Panc1 (cell line): ENCODE results near the gene VAT1L. TPM values are rescaled to one million over a fixed set of nuclear protein-coding genes. Genes with fewer than 3 reads are reported as not detected.

Experiments used
- ATAC-seq: fragments of 200-7000 bp; cut with Tn5 transposase; 2 replicates; pipeline ENCODE4 v1.9.1; 2020; ENCODE audit warnings: mild to moderate bottlenecking, moderate library complexity
- BruUV-seq: library from RNA; stranded (reverse); fragments of 400-500 nt; replicated peaks from 2 replicates; lab custom pipeline; 2021; lab: Mats Ljungman, UMichigan
- CTCF ChIA-PET: fragments of 300-600 bp; sonication (Branson Sonifier 250); formaldehyde crosslinking; loops from one replicate; lab custom pipeline; 2022; ENCODE audit warnings: antibody characterized with exemption; lab: Charles Lee
- POLR2A ChIA-PET: fragments of 300-600 bp; sonication (Branson Sonifier 250); formaldehyde crosslinking; loops from one replicate; lab custom pipeline; 2022; ENCODE audit warnings: antibody characterized with exemption; lab: Charles Lee
- DNase-seq: peaks from one replicate; pipeline ENCODE4 v3.0.0-alpha.2; 2010; ENCODE audit warnings: low read depth, low spot score
- H3K27ac ChIP-seq: 2 replicates; pipeline ENCODE4 v1.5.1; 2011; ENCODE audit warnings: mild to moderate bottlenecking, low read length, inconsistent platforms
- H3K27me3 ChIP-seq: fragments of 200-500 bp; sonication (Bioruptor generic); 2 replicates; pipeline ENCODE4 v1.6.0; 2014; ENCODE audit warnings: low read length, inconsistent platforms; ENCODE audit not compliant: control insufficient read depth, insufficient read depth
- H3K36me3 ChIP-seq: fragments of 200-500 bp; sonication (Bioruptor generic); 2 replicates; pipeline ENCODE4 v1.5.1; 2014; ENCODE audit warnings: inconsistent platforms, mild to moderate bottlenecking, low read length, moderate library complexity; ENCODE audit not compliant: control insufficient read depth, insufficient read depth
- H3K4me1 ChIP-seq: 2 replicates; pipeline ENCODE4 v1.5.1; 2011; ENCODE audit warnings: inconsistent platforms, mild to moderate bottlenecking, low read length, moderate library complexity; ENCODE audit not compliant: control insufficient read depth, insufficient read depth
- H3K4me3 ChIP-seq, 2 experiments: 2 replicates each; pipeline ENCODE4 v1.5.1; 2011 to 2012; ENCODE audit warnings: low read depth in 2 of 2, low read length in 2 of 2, mild to moderate bottlenecking in 2 of 2, inconsistent platforms in 1 of 2, moderate library complexity in 1 of 2
- H3K9me3 ChIP-seq: fragments of 200-500 bp; sonication (Bioruptor generic); 2 replicates; pipeline ENCODE4 v1.5.1; 2014; ENCODE audit warnings: low read depth, mild to moderate bottlenecking, inconsistent platforms, low read length, moderate library complexity; ENCODE audit not compliant: control insufficient read depth, insufficient read depth
- POLR2AphosphoS5 ChIP-seq: IDR thresholded peaks from 2 replicates; pipeline ENCODE4 v1.6.1; 2012; ENCODE audit warnings: mild to moderate bottlenecking, low read depth, low read length, moderate library complexity
- SIN3A ChIP-seq: IDR thresholded peaks from 2 replicates; pipeline ENCODE4 v1.6.1; 2012; ENCODE audit warnings: low read depth, mild to moderate bottlenecking, low read length, moderate library complexity, borderline replicate concordance; ENCODE audit not compliant: insufficient read depth
- TCF7L2 ChIP-seq: IDR thresholded peaks from 2 replicates; pipeline ENCODE4 v1.6.1; 2011; ENCODE audit warnings: mild to moderate bottlenecking, low read depth, low read length, inconsistent platforms
- in situ Hi-C: cut with HindIII; loops from 2 replicates; pipeline ENCODE4 v1.10.0; 2016; ENCODE audit warnings: low sequenced_read_pairs, low pct_unique_long_range_greater_than_20kb
- intact Hi-C: fragments of 100-400 bp; cut with micrococcal nuclease; formaldehyde crosslinking; loops from one replicate; pipeline ENCODE4 v1.10.0; 2022; ENCODE audit not compliant: unreplicated experiment
- total RNA-seq: library from RNA; stranded (reverse); gene quantifications from one replicate; pipeline ENCODE4 v1.2.1, GENCODE V29; 2021; ENCODE audit not compliant: unreplicated experiment
- TF ChIP-seq, protein P1 (sequence below), 2 experiments: IDR thresholded peaks; 2 replicates each; pipeline ENCODE4 v1.6.1; 2011 to 2012; ENCODE audit warnings: low read depth in 2 of 2, control low read depth in 1 of 2, low read length in 1 of 2, mild to moderate bottlenecking in 1 of 2, moderate library complexity in 1 of 2; ENCODE audit not compliant: insufficient read depth in 1 of 2
- TF ChIP-seq, protein P2 (sequence below): fragments of 450-650 bp; IDR thresholded peaks from 2 replicates; pipeline ENCODE4 v1.5.1; 2017; ENCODE audit warnings: mild to moderate bottlenecking

The VAT1L gene
- total RNA-seq, 1 experiment from 2014 or later = not detected

DNA sequence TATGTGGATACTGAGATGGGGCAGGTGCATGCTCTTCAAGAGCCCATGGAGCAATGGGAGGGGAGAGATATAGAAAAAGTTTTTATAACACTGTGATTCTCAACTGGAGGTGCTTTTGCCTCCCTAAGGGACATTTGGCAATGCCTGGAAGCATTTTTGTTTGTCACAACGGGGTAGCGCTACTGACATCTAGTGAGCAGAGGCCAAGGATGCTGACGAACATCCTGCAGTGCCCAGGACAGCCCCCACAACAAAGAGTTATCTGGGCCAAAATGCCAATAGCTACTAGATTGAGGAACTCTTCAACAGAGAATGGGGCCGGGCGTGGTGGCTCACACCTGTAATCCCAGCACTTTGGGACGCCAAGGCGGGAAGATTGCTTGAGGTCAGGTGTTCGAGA, 166.8 kb downstream of the VAT1L start:
- intact Hi-C loops (no loop called here), in situ Hi-C loops (no loop called here)
- CTCF ChIA-PET = no interaction called here
- no peak overlapping the region for H3K27ac ChIP-seq
- H3K4me3 ChIP-seq = no peak overlapping the region
- H3K9me3 ChIP-seq = no peaks in the 10 kb centered on the region
- DNase-seq (no peak), ATAC-seq (no peak)
- BruUV-seq = no TSS peak
- TF ChIP-seq SIN3A (no peak), TCF7L2 (no peak), POLR2AphosphoS5 (no peak)
- TF ChIP-seq, protein P1, sequence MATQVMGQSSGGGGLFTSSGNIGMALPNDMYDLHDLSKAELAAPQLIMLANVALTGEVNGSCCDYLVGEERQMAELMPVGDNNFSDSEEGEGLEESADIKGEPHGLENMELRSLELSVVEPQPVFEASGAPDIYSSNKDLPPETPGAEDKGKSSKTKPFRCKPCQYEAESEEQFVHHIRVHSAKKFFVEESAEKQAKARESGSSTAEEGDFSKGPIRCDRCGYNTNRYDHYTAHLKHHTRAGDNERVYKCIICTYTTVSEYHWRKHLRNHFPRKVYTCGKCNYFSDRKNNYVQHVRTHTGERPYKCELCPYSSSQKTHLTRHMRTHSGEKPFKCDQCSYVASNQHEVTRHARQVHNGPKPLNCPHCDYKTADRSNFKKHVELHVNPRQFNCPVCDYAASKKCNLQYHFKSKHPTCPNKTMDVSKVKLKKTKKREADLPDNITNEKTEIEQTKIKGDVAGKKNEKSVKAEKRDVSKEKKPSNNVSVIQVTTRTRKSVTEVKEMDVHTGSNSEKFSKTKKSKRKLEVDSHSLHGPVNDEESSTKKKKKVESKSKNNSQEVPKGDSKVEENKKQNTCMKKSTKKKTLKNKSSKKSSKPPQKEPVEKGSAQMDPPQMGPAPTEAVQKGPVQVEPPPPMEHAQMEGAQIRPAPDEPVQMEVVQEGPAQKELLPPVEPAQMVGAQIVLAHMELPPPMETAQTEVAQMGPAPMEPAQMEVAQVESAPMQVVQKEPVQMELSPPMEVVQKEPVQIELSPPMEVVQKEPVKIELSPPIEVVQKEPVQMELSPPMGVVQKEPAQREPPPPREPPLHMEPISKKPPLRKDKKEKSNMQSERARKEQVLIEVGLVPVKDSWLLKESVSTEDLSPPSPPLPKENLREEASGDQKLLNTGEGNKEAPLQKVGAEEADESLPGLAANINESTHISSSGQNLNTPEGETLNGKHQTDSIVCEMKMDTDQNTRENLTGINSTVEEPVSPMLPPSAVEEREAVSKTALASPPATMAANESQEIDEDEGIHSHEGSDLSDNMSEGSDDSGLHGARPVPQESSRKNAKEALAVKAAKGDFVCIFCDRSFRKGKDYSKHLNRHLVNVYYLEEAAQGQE (IDR thresholded peaks at IDR 0.05; ENCODE audit: insufficient read depth in 1 of 2, low read depth in 2 of 2, low read length in 1 of 2) = no peak
- TF ChIP-seq, protein P2, sequence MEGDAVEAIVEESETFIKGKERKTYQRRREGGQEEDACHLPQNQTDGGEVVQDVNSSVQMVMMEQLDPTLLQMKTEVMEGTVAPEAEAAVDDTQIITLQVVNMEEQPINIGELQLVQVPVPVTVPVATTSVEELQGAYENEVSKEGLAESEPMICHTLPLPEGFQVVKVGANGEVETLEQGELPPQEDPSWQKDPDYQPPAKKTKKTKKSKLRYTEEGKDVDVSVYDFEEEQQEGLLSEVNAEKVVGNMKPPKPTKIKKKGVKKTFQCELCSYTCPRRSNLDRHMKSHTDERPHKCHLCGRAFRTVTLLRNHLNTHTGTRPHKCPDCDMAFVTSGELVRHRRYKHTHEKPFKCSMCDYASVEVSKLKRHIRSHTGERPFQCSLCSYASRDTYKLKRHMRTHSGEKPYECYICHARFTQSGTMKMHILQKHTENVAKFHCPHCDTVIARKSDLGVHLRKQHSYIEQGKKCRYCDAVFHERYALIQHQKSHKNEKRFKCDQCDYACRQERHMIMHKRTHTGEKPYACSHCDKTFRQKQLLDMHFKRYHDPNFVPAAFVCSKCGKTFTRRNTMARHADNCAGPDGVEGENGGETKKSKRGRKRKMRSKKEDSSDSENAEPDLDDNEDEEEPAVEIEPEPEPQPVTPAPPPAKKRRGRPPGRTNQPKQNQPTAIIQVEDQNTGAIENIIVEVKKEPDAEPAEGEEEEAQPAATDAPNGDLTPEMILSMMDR = no peak
- no peaks in the 10 kb centered on the region for H3K4me1 ChIP-seq
- peaks cover 3% of the 10 kb centered on the region; the same call in 1 of the 2 replicates for H3K27me3 ChIP-seq
- POLR2A ChIA-PET = no interaction called here
- no peaks in the 10 kb centered on the region for H3K36me3 ChIP-seq

DNA sequence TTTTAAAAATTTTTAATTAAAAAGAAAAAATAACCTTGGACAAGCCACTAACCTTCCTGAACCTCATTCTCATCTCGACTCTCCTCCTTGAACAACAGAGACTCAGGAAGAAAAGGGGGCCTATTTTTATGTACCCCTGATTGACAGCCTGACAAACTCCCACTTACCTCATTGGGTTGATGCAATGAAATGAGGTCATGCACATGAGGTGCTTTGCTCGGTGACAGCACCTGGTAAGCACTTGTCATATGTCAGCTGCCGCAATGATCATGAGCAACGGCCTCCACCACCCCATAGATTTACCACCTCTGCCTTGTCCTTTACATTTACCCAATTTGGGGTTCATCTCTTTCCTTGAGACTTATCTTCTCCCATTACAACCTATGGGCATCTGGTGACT, 167.9 kb downstream of the VAT1L start:
- Histone ChIP-seq H3K4me1 (no peaks in the 10 kb centered on the region), H3K4me3 (no peak overlapping the region), H3K27ac (no peak overlapping the region), H3K9me3 (no peaks in the 10 kb centered on the region), H3K36me3 (no peaks in the 10 kb centered on the region), H3K27me3 (no peaks in the 10 kb centered on the region)
- DNase-seq (no peak), ATAC-seq (no peak)
- BruUV-seq = no TSS peak
- intact Hi-C loops (no loop called here), in situ Hi-C loops (no loop called here)
- ChIA-PET POLR2A (no interaction called here), CTCF (no interaction called here)
- TF ChIP-seq, protein P2 = no peak
- TF ChIP-seq POLR2AphosphoS5 (no peak), TCF7L2 (no peak), SIN3A (no peak)
- TF ChIP-seq, protein P1 (IDR thresholded peaks at IDR 0.05; ENCODE audit: insufficient read depth in 1 of 2, low read depth in 2 of 2, low read length in 1 of 2) = no peak
